MG63 (cell line): ENCODE measurements around the gene RANBP1. TPM values are rescaled to one million over a fixed set of nuclear protein-coding genes. Genes with fewer than 3 reads are reported as not detected.
"Not testable (repeated sequence)": the region's sequence is repeated elsewhere in the genome, so short reads cannot be mapped to it uniquely, and the experiment has no call there.

Experiments used
- DNase-seq: peaks from one replicate; pipeline ENCODE4 v3.0.0-alpha.2; 2020
- H3K27me3 ChIP-seq: fragments of 250-450 bp; sonication (Bioruptor Pico); 2 replicates; pipeline ENCODE4 v1.5.1; 2020; ENCODE audit warnings: mild to moderate bottlenecking, moderate library complexity
- H3K36me3 ChIP-seq: fragments of 250-450 bp; sonication (Bioruptor Pico); 2 replicates; pipeline ENCODE4 v1.5.1; 2020; ENCODE audit warnings: mild to moderate bottlenecking, moderate library complexity
- H3K4me3 ChIP-seq: fragments of 250-450 bp; sonication (Bioruptor Pico); 2 replicates; pipeline ENCODE4 v1.5.1; 2020; ENCODE audit warnings: mild to moderate bottlenecking, moderate library complexity
- H3K9me3 ChIP-seq: fragments of 250-450 bp; sonication (Bioruptor Pico); 2 replicates; pipeline ENCODE4 v1.5.1; 2020; ENCODE audit warnings: mild to moderate bottlenecking, moderate library complexity
- total RNA-seq: library from RNA; depleted of rRNA; stranded (reverse); fragments of >200 nt; shearing (Covaris generic); gene quantifications from 2 replicates; pipeline ENCODE4 v1.2.3, GENCODE V29; 2014; ENCODE audit warnings: low replicate concordance; rRNA removed

The RANBP1 gene
- total RNA-seq: 841 and 1,160 TPM in 2 replicates

DNA sequence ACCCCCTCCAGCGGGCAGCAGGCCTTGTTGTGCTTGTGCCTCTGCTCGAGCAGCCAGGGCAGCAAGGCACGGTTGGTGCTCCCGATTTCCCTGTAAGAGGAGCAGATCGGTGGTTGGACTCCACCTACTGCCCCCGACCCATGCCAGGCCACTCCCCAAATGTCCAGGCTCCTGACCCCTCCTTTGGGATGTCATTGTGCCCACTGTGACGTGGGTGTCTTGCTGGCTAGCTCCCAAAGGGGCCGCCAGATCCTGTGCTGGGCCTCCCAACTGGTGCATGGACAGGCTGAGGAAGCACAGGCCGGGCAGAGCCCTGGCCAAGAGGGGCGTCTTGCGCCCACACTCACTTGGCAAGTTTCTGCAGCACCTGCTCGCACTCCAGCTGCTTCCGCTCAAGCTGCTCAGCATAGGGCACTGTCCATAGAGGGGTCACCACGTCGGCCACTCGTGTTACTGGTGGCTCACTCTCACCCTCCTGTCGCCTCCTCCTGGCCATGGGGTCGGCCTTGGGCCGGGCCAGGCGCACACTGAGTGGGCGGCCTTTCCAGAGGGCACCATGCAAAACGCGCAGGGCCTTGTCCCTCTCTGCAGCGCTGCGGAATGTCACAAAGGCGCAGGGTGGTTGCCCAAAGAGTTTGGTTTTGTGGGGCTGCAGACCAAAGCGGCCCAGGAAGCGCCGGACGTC, at the start of gene RANBP1:
Gene RANBP1 (plus strand): TSS at position 414 of the 685 bp plus-strand sequence. CDS start 81 bp downstream, at position 495.
- Histone ChIP-seq H3K9me3 (no peaks in the 10 kb centered on the region), H3K4me3 (peak within 1 kb of the TSS; percentile 97), H3K36me3 (peaks cover 77% of the 10 kb centered on the region), H3K27me3 (no peaks in the 10 kb centered on the region)
- DNase-seq: no peak

DNA sequence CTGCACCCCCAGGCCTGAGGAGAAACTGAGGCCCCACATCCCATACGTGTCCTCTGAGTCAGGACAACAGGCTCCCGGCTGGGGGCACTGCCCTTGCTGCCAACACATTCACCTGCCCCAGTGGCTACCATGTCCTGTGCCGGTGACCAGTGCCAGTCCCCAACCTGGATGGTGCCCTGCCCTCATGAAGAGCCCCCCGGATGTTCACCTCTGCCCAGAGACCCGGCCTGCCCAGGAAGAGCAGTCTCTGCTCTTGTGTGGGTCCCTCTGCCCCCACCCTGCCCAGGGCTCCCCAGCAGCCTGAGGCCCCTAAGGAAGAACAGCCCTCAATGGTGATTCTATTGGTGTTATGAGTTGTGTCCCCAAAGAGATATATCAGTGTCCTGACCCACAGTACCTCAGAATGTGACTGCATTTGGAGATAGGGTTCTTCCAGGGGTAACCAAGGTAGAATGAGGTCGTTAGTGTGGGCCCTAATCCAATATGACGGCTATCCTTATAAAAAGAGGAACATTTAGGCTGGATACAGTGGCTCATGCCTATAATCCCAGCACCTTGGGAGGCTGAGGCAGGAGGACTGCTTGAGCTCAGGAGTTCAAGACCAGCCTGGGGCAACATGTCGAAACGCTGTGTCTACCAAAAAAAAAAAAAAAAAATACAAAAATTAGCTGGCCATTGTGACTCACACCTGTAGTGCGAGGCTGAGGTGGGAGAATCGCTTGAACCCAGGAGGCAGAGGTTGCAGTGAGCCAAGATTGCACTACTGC, 49.1 kb upstream of the RANBP1 start:
- no peak overlapping the region for H3K4me3 ChIP-seq
- no peaks in the 10 kb centered on the region for H3K27me3 ChIP-seq
- no peak for DNase-seq
- no peaks in the 10 kb centered on the region for H3K9me3 ChIP-seq
- H3K36me3 ChIP-seq: peaks cover 5% of the 10 kb centered on the region; the same call in 1 of the 2 replicates

DNA sequence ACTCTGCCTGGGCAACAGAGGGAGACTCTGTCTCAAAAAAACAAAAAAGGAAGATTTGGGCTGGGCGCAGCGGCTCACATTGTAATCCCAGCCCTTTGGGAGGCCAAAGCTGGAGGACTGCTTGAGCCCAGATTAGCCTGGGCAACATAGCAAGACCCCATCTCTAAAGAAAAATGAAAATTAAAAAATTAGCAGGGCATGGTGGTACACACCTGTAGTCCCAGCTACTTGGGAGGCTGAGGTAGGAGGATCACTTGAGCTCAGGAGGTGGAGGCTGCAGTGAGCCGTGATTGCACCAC, 48.6 kb upstream of the RANBP1 start:
- H3K4me3 ChIP-seq, DNase-seq, H3K27me3 ChIP-seq, H3K9me3 ChIP-seq, H3K36me3 ChIP-seq: not testable (repeated sequence)

DNA sequence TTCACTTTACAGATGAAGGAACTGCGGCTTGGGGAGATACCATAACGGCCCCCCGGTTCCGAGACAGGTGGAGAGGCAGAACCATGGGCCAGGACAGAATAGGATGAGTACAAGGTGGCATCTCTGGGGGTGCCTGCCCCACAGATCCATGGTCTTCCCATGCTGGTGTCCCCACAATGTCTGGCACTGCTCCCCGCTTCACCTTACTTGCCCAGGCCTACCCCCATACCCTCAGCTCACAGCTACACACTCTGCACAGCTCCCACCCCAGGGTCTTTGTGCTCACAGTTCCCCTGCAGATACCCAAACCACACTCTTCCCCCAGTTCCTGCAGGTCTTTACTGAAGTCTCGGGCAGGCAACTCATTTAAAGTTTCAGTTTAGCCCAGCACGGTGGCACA, 47.3 kb upstream of the RANBP1 start:
- H3K36me3 ChIP-seq: no peaks in the 10 kb centered on the region
- H3K9me3 ChIP-seq: no peaks in the 10 kb centered on the region
- no peaks in the 10 kb centered on the region for H3K27me3 ChIP-seq
- no peak overlapping the region for H3K4me3 ChIP-seq
- no peak for DNase-seq

DNA sequence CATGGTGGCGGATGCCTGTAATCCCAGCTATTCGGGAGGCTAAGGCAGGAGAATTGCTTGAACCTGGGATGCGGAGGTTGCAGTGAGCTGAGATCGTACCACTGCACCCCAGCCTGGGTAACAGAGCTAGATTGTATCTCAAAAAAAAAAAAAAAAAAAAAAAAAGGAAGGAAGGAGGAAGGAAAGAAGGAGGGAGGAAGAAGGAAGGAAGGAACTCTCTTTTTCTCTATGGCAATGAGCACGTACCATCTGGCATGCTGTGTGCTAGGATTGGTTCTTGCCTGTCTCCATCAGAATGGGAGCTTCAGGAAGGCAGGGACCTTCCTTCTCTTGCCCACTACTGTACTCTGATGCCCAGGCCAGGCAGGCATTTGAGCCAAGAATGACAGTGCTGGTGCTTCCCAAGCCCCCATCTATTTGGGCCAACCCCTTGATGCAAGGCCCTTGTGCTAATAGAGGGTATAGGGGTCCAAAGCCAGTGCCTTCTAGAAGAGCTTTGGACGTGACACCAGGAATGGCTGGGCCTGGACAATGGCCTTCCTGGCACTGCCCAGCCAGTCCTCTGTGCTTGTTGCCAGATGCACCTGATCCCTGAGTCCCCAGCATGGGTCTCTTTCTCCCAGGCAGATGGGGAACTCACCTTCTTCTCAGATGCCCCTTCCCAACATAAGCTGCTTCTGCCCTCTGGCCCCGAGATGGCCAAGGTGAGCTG, 46.4 kb upstream of the RANBP1 start:
- no peak for DNase-seq
- Histone ChIP-seq H3K36me3 (no peaks in the 10 kb centered on the region), H3K9me3 (no peaks in the 10 kb centered on the region)

DNA sequence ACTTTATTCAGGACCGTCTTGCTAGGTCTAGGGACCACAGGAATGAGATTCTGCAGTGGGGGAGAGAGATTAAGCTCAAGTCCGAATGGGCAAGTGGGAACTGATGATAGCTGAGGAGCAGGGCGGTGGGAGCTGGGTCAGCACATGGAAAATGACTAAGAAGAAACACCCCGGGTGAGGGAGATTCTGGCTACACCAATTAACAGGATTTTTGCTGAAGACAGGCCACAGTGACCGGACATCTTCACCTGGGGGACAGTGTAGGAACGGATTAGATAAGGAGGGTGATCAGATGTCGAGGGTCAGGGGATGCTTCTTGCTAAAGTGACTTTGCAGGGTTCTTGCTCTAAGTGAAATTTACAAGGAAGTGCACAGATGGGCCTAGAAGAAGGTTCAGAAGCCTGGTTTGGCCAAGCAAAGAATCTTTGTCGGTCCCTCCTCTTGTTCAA, 44.4 kb upstream of the RANBP1 start:
- no peak for DNase-seq
- no peak overlapping the region for H3K4me3 ChIP-seq
- no peaks in the 10 kb centered on the region for H3K9me3 ChIP-seq
- no peaks in the 10 kb centered on the region for H3K27me3 ChIP-seq
- no peaks in the 10 kb centered on the region for H3K36me3 ChIP-seq

More for the DNA sequence above, 46.4 kb upstream of the RANBP1 start:
- Histone ChIP-seq H3K27me3 (no peaks in the 10 kb centered on the region), H3K4me3 (no peak overlapping the region)

DNA sequence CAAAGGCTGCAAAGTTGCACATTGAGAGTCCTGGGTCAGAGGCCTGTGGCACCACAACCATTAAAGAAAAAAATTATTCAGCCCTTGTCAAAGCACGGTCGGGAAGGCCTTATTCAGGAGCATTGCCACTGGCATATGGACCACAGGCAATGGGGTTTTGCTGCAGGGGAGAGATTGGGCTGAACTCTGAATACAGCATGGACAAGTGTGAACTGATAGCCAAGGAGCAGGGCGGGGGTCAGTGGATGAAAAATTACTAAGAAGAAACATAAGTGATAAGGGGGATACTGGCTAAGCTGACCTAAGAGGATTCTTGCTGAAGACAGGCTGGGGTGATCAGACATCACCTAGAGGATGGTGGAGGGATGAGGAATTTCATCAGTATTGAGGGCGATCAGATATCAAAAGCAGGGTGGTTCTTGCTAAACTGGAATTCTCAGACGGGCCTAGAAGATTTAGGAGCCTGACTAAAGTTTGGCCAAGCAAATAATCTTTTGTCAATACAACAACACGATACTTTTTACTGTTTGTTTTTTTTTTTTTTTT, 39.2 kb upstream of the RANBP1 start:
- H3K9me3 ChIP-seq: no peaks in the 10 kb centered on the region
- peaks cover 2% of the 10 kb centered on the region for H3K36me3 ChIP-seq
- DNase-seq: no peak
- no peaks in the 10 kb centered on the region for H3K27me3 ChIP-seq
- no peak overlapping the region for H3K4me3 ChIP-seq

DNA sequence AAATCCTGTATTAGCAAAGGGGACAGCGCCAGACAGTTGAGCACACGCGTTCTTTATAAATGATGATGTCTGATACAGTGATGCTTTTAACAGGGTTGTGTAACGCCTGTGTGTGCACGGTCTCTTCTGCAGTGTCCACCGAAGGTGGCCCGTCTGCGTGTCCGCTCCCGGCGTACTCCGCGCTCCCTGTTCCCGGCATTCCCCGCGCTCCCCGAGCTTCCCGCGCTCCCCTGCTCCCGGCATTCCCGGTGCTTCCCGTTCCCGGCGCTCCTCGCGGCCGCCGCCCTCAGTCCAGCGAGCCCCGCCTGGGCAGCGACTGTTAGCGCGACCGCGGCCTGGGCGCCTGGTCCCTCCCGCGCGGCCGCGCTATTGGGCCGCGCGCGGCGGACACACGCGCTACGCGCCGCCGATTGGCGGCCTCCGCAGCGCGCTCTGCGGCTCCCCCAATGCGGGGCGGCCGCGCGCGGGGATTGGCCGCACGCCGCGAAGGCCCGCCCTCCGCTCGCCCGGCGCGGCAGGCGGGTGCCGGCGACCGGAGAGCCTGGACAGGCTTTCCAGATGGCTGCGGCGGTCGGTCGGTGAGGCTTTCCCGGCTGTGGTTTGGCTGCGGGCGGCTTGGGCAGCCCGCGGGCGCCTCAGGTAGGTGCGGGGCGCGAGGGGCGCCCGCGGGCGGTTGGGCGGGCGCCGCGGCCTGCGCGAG, 36.0 kb upstream of the RANBP1 start, which contains the start of gene DGCR8:
Gene DGCR8 (plus strand): TSS at position 497 of the 700 bp plus-strand sequence. CDS start 5,723 bp downstream, outside the sequence.
- H3K27me3 ChIP-seq: no peaks in the 10 kb centered on the region
- peak; percentile 96 for DNase-seq
- H3K4me3 ChIP-seq: peak within 1 kb of the TSS; percentile 95
- H3K36me3 ChIP-seq: peaks cover 20% of the 10 kb centered on the region
- H3K9me3 ChIP-seq: no peaks in the 10 kb centered on the region

DNA sequence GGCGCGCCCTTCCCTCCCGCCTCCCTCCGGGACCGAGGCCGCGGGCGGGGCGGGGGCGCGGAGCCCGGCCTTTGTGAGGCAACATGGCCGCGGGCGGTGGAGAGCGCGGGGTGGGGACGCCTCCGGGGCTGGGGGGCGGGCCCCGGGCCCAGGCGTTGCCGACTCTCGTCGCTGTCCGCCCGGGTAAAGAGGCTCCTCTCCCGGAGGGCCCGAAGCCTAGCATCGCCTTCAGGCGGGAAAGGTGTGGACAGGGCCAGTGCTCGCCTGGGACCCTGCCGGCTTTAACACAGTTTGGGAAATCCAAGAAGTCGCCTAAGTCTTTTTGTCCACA, 35.5 kb upstream of the RANBP1 start:
- Histone ChIP-seq H3K4me3 (peak overlapping the region; percentile 95), H3K27me3 (no peaks in the 10 kb centered on the region), H3K9me3 (no peaks in the 10 kb centered on the region), H3K36me3 (peaks cover 25% of the 10 kb centered on the region)
- DNase-seq: peak; percentile 73

DNA sequence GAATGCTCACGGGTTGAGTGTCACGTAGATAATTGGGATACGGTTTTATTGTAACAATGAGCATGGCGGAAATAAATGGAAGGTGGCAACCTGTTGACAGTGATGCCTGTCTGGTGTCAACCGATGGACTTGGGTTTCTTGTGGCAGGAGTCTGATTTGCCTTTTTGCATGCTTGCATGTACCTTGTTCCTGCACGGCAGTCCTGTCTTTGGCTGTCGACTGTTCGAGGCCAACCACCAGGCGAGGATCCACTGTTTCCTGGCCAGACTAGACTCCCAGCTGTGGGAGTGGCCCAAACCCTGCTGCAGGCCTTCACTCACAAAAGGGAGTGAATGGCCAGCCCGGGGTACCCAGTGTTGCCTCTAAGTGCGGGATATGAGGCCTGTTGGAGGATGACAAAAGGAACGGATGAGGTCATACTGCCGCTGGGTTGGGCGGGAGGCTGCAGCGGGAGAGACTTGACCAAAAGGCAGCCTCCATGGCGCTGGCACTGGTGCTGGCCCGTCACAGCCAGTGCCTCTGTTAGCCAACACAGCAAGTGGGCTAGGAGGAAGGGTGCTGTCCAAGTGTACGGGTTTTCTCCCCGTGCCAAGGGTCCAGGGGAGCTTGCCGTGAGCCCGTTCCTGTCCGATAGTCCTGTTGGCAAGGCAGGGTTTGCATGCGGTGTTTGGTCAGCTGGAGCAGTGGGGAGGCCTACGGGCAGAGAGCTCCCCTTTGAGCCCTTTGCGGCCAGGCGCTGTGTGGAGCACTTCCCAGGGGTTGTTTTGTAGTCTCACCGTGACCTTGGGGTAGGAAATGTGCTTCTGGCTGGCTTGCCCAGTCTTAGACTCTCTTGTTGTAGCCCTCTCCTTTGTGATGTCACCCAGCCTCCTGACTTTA, 34.9 kb upstream of the RANBP1 start:
- H3K36me3 ChIP-seq: peaks cover 31% of the 10 kb centered on the region
- H3K27me3 ChIP-seq: no peaks in the 10 kb centered on the region
- H3K9me3 ChIP-seq: no peaks in the 10 kb centered on the region
- H3K4me3 ChIP-seq: peak overlapping the region; percentile 95
- DNase-seq: peak; percentile 71

DNA sequence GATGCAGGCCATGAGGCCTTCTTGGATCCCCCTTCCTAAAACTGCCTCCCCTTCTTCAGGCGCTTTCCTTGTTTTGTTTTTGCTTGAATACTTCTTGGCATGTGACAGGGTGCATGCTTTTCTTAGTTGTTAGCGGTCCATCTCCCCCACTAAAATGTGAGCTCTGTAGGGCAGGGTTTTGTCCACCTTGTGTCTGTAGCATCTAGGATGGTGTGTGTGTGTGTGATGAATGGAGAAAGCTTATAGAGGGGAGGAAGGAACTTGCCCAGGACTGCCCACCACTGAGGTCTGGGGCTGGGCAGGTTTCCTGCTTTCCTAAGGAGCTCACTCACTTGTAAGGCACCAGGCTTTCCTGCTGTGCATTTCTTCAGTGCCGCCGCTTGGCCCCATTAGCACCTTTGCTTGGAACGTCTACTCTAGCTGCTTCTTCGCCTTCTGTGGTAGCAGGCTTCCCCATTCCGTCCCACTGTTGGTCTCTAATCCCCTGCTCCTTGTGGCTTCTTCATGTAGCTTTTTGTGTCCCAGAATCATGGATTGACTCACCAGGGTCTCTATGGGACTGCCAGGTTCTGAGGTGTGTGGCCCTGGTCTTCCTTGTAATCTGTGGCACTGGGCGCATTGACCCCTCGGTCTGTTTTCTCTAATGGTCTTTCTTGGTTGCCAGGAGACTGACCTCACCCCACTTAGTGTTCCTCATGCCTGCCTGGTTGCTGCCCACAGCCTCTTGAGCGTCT, 32.6 kb upstream of the RANBP1 start:
- no peak for DNase-seq
- Histone ChIP-seq H3K4me3 (no peak overlapping the region), H3K36me3 (peaks cover 54% of the 10 kb centered on the region), H3K27me3 (no peaks in the 10 kb centered on the region), H3K9me3 (no peaks in the 10 kb centered on the region)

DNA sequence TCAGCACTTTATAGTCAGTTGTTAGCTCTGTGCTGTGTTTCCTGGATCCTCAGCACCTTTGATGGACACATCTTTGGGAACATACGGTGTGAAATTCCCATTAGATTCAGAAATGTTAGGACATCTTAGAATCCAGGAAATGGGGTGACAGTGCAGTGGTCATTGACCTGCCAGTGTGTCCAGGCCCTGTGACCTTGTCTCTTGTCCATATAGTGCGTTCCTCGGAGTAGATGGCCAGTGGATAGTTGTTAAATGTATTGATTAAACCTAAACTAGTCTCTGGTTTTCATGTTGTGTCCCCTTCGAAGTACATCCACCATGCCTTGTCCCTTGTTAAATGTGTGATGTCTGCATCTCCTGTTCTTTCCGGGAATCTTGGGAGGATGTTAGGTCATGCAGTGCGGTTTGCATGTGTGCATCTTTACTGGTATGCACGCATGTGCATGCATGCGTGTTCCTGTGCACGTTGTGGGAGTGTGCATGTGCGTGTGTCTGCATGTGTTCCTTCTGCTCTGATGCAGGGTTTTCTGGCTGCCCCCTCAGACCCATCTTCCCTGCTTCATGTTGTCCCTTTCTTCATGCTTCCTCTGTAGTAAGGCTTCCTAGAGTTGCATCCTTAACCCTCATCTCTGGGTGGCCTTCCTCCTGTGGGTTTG, 31.9 kb upstream of the RANBP1 start:
- no peaks in the 10 kb centered on the region for H3K9me3 ChIP-seq
- H3K36me3 ChIP-seq: peaks cover 59% of the 10 kb centered on the region
- no peak for DNase-seq
- no peak overlapping the region for H3K4me3 ChIP-seq
- no peaks in the 10 kb centered on the region for H3K27me3 ChIP-seq

DNA sequence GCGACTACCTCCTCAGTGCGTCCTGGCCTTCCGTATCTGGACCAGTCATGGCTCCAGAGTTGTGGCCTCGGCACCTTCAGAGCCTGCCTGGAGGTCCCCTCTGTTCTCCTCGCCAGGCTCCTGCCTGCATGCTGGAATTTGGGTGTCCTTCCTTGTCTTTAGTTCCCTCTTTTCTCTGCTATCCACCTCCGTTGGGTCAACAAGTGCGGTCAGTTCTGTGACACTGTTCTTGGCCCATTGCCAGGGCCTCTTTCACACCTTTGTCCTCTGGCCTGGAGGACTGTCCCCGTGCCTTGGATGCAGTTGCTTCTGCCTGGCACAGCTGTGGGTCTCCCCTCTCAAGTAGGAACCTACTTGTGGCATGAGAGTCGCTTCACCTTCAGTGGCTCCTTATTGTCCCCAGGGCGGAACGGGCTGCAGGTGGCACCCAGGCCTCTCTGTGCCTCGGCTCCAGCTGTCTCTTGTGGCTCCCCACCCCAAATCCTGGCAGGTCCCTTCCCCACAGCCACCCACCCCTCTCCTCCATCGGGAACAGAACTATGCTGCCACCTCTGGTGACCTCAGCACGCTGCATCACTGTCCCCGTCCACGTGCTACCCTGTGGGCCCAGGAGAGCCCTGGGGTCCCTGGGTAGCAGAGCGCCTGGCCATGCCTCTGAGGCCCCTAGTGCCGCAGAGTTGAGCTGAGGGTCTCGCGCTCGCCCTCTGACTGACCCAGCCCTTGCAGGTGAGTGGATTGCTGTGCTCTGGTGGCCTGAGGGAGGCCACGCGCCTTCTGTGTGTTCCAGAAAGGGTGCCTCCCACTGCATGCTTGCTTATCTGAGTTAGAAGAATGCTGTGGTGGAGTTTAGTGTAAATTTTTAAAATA, 31.1 kb upstream of the RANBP1 start:
- Histone ChIP-seq H3K36me3 (peaks cover 67% of the 10 kb centered on the region), H3K9me3 (no peaks in the 10 kb centered on the region), H3K27me3 (no peaks in the 10 kb centered on the region), H3K4me3 (no peak overlapping the region)
- DNase-seq: no peak

DNA sequence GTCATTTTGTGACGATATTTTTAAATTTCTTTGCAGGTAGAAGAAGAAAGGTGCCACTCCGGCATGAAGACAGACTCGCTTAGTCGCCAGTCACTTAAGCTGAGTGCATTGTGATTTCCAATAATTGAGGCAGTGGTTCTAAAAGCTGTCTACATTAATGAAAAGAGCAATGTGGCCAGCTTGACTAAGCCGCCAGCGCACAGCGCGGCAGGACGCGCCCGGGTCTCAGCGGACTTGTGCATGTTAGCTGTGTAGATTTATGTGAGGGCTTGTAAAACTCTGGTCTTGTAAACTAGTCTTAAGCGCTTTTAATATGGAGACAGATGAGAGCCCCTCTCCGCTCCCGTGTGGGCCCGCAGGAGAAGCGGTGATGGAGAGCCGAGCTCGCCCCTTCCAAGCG, 30.3 kb upstream of the RANBP1 start:
- no peak overlapping the region for H3K4me3 ChIP-seq
- no peak for DNase-seq
- no peaks in the 10 kb centered on the region for H3K9me3 ChIP-seq
- no peaks in the 10 kb centered on the region for H3K27me3 ChIP-seq
- peaks cover 76% of the 10 kb centered on the region for H3K36me3 ChIP-seq
